Activated T-cell treated with anti-CD3 and anti-CD28 coated beads for 24 hours (primary cell): ENCODE data around the gene IL10RA.
"Not testable (repeated sequence)": the region's sequence is repeated elsewhere in the genome, so short reads cannot be mapped to it uniquely, and the experiment has no call there.

Experiments
- DNase-seq: peaks from one replicate; pipeline ENCODE4 v3.0.0-alpha.2; 2020; ENCODE audit warnings: low read depth

The IL10RA gene

DNA sequence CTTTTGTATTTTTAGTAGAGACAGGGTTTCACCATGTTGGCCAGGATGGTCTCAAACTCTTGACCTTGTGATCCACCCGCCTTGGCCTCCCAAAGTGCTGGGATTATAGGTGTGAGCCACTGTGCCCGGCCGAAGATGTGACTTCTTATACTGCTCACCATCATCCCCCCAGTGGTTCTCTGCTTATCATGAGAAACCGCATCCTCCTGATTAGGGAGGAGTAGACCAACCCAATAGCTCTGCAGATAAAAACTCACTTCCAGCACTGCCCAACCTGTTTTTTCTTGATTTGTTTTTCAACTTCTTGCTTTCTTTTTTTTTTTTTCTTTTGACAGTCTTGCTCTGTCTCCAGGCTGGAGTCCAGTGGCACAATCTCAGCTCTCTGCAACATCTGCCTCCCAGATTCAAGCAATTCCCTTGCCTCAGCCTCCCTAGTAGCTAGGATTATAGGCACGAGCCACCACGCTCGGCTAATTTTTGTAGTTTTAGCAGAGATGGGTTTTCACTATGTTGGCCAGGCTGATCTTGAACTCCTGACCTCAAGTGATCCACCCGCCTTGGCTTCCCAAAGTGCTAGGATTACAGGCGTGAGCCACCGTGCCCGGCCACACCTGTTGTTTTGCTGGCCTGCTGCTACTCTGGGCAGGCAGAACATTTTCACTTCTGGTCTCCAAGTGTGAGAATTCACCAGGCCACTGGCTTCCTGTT lies 21.5 kb downstream of the IL10RA start:
- not testable (repeated sequence) for DNase-seq

DNA sequence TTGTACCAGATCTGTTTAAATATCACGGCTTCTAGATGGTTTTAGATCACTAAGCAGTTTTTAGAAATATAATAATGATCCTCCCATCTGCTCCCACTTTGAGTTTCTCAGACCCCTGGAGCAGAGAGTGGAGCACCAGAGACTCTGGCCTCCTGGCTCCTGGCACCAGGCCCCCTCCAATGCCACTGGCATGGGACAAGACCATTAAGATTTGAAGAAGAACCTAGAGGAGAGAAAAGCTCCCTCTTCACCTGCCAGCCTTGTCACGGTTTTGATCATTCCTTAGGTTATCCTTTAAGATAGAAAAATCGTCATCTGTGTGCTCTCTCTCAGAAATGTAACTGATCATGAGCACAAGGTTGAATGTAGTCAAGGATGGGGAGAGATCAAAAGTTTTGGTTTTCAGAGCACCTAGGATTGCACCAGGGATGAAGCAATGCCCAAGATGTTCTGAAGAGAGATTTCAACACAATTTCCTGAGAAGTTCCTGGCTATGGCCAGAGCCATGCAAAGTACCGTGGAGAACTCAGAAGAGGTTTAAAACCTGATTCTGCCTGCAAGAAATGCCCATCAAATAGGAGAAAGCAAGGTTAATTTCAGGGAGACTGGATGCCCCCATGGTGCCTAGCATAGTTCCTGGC lies 22.2 kb downstream of the IL10RA start:
- no peak for DNase-seq

DNA sequence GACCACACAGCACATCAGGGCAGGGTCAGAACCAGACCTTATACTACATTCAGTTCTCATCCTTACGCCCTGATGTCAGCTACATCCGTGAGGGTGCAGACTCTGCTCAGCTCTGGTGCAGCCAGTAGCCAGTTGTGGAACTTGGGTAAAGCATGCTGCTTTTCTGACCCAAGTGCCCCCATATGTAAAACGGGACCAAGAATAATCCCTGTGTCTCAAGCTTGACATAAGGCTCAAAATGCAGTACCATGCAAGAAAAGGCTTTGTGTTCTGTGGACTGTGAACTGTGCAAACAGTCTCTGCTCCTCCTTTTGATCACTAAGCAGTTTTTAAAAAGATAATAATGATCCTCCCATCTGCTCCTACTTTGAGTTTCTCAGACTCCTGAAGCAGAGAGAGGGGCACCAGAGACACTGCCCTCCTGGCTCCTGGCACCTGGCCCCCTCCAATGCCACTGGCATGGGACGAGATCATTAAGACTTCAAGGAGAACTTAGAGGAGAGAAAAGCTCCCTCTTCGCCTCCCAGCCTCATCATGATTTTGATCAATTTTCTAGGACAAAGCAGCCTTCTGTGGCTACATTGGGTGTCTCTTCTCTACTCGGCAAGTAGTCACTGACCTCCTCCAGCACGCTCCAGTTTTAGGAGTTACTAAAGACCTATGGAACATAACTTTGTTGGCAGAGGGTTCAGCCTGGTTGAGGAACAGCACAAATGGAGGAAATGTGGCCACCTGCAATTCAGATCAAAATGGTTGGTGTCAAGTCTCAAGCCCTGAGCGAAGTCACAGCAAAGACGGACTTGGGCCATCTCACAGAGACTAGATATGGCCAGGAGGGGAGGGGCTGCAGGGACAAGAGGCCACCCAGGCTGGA lies 23.9 kb downstream of the IL10RA start:
- DNase-seq = no peak

DNA sequence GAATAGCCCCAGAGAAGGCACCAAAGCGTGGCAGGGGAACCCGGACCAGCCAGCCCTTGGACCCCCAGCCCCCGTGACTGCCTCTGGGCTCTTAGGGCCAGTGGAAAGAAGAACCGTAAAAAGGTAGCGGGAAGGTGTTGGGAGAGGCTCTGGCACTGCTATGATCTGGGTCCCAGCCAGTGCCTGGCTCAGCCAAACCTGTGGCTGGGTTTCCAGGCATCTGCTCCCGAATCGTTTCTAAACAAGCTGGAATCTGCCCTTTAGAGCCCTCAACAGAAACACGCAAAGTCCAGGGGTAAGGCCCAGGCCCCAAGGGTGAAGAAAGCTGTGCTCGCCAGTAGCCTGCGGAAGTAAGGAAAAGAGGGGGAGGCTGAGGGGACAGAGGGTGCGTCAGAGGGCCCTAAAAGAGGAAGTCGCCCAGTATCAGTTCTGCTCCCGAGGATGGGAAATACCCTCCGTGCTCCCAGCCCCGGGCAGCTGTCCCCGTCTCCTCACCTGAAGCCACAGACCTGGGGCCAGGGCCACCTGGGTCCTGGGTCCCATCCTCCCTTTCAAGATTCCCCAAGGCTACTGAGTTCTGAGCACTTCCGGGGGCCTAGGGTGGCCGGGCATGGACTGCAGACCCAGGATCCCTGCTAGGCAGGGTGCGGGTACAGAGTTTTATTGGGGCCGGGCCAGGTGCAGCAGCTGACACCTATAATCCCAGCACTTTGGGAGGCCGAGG lies 24.7 kb downstream of the IL10RA start:
- no peak for DNase-seq

DNA sequence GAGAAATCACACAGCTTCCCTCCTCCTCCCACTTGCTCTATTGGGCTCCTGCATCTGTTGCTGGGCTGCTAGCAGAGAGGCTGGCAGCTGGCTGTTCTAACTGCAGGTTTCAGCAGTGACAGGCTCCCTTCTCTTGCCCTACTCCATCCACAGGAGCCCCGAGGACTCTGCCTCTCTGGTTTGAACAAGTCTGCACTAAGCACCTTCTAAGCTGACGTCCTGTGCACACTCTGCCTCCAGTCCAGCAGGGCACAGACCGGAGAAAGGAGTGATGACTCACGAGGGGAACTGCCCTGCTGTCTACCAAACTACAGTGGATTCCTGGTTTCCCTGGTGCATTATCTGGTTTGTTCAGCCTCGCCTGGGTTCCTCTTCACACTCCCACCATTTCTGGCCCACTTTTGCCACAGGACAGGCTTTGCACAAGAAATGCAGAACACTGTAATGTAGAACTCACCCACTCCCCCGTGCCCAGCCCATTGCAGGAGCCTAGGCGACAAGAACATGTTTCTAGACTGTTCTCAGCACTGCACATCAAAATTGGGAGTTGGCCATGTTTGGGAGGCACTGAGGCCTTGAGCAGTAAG lies 26.0 kb downstream of the IL10RA start:
- no peak for DNase-seq

DNA sequence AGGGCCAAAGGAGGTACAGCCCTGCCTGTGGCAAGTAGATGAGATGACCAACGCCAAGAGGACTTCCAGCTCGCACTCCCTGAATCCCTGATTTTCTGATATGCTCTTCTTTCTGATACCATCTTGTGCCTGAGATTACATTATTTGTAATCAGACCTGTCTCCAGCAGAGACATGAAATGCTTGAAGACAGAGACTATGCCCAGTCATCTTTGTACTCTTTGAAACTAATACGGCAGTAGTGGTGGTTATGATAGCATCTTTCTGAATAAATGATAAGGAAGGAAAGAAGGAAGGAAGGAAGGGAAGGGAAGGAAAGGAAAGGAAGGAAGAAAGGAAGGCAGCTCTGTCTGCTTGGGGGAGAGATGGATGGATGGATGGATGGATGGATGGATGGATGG lies 27.8 kb downstream of the IL10RA start:
- DNase-seq = no peak

DNA sequence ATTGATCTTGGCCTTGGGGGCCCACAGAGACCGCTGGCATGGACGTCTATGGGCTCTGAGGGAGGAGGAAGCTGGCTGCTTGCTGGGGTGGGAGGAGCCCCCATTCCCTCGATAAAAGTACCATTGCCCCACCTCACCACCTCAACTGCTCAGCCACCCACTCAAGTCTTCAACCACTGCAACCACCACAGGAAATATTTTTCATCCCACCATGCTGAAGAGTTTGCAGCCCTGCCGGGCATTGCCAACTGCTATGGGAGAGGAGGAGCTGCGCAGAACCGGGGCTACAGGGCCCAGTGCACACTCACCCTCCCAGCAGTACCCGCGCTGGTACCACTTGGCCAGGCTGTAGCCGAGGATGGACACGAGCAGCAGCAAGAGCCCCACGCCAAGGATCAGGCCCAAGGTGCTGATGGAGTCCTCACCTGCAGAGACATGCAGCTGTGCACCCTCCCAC lies 29.2 kb downstream of the IL10RA start:
- no peak for DNase-seq

DNA sequence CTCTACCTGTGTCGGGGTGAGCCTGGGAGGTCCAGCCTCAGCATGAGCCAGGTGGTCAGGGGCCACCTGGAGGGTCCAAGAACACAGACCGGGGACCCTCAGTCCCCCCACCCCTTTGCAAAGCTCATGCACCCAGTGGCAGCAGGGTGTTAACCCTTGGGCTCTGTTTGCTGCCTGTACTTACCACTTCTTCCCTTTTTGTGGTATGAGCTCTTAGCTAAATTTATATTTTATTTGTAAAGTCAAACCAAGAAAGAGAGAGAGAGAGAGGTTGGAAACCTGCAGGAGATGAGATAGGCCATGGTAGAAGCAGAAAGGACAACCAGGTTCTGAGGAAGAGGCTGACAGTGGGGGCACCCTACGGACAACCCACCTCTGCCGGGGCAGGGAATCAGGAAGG lies 29.9 kb downstream of the IL10RA start:
- DNase-seq = no peak

DNA sequence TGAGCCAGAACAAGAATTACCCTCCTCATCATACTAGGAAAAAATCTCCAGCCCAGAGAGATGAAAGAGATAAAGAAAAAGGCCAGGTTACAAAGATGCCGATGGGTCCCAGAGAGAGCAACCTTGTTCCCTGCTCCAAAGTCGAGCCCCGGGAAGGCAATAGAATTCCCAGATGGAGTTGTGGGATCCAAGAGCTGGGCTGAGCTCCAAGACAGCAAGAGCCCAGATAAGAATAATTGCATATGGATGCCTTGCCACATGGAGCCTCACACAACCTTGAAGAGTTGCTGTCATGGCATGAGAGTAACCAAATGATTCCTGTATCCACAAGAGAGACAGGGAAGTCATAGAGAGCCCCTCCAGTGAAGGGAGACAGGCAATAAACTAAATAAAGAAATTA lies 30.9 kb downstream of the IL10RA start:
- no peak for DNase-seq

DNA sequence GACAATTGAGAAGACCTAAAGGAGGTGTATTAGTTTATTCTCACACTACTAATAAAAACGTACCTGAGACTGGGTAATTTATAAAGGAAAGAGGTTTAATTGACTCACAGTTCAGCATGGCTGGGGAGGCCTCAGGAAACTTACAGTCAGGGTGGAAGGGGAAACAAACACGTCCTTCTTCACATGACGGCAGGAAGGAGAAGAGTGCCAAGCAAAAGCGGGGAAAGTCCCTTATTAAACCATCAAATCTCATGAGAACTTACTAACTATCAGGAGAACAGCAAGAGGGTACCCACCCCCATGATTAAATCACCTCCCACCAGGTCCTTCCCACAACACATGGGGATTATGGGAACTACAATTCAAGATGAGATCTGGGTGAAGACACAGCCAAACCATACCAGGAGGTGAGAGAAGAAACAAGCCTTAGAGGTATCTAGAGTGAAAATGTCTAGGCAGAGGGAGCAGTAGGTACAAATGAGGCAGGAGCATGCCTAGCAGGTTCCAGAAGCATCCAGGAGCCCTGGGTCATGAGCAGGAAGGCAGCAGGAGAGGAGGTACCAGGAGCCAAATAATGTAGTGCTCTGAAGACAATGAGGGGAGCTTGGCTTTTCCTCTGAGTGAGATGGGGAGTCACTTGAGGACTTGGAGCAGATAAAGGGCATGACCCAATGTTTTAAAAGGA lies 31.6 kb downstream of the IL10RA start:
- DNase-seq = no peak

DNA sequence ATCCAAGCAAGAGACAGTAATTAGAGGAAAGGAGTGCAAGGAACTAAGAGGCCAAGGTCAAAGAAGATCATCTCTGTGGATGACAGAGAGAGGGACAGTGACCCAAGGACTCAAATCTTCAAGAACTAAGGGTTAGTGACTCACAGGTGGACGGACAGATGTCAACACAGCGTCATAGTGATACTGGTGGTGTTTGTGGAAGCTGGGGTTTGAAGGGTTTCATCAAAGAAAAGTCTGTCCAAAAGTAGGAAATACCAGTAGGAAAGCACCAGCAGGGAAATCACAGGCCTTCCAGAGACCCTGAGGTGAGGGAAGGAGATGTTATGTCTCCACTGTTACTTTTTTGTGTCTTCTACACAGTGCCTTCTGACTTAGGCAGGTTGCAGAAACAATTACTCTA lies 32.2 kb downstream of the IL10RA start:
- no peak for DNase-seq

DNA sequence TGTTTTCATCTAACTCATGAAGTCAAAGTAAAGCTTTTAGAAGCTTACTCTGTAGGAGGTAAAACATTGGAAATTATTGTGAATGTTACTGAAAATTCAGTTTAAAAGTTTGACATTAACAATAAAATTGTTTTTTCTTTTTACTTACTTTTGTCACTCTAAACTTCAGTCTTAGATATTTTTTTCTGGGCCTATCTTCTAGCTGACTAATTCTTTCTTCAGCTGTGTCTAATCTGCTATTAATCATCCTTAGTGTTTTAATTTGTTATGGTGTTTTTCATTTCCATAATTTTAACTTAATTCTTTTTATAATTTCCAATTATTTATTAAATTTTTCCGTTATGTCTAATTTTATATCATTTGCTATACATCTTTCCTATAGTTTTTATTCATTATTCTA lies 35.0 kb downstream of the IL10RA start:
- DNase-seq = no peak

DNA sequence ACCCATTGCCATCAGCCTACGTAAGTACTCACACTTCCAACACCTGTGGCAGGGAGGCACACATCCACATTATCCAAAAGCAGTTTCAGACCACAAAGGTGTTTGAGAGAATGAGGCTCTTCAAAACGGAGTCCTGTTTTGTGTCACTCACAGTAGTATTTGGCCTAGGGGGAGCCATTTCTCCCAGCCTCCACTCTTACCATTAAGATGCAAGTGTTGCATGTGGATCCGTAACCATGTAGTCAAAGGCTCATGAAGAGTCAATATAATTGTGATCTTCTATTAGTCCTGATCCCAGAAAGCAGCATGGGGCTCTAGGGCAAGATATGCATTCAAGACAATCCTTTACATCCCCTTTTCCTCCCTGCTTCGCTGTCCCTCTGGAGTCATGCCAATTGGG lies 41.5 kb downstream of the IL10RA start:
- DNase-seq = no peak

DNA sequence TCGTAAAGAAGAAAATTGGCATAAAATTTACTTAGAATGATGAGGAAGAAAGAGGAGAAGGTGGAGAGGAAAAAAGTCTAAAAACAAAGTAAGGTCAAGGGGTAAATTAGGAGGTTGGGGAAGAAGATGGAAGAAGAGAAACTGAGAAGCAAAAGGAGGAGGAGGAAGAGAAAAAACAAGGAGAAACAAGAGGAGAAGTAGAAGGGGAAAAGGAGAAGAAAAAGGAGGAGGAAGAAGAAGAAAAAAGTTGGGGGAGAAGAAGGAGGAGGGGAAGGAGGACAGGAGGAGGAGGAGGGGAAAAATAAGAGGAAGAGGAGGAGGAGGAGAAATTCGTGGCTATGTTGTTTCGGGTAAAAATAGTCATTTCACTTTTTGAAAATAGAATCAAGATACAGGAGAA lies 42.4 kb downstream of the IL10RA start:
- no peak for DNase-seq

DNA sequence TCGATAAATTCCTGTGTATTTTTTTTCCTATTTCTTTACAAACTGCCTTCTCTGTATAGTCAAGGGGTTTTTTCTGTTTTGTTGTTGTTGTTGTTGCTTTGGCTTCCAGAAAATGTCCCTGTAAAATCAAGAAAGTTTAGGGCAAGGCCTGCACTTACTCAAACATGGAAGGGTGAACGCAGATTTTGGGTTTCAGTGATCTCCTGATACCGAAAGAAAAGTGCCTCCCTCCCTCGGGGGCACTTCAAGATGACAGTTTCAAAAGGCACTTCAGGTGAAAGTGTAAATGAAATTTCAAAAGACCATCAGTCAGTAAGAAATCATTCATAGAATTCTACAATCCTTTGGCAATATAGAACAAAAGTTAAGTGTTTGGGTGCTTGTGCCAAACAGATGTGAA lies 47.2 kb downstream of the IL10RA start:
- DNase-seq = no peak

DNA sequence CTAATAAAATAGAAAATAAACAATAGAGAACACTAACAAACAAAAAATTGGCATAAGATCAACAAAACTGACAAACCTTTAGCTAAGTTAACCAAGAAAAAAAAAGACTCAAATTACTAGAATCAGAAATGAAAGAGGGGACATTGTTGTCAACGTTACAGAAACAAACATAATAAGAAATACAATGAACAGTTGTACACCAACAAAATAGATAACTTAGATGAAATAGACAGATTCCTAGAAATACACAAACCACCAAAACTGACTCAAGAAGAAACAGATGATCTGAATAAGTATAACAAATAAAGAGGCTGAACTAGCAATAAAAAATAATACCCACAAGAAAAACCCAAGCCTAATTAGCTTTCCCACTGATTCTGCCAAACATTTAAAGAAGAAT lies 55.9 kb downstream of the IL10RA start:
- DNase-seq = no peak

DNA sequence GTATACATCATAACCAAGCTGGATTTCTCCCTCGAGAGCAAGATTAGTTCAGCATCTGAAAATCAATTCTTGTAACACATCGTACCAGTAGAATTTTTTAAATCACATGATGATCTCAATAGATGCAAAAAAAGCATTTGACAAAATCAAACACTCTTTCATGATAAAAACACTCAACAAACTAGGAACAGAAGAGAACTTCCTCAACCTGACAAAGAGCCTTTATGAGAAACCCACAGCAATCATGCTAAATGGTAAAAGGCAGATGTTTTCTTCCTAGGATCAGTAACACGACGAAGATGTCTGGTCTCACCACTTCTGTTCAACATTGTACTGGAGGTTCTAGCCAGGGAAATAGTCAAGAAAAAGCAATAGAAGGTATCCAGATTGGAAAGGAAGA lies 56.6 kb downstream of the IL10RA start:
- DNase-seq = no peak

DNA sequence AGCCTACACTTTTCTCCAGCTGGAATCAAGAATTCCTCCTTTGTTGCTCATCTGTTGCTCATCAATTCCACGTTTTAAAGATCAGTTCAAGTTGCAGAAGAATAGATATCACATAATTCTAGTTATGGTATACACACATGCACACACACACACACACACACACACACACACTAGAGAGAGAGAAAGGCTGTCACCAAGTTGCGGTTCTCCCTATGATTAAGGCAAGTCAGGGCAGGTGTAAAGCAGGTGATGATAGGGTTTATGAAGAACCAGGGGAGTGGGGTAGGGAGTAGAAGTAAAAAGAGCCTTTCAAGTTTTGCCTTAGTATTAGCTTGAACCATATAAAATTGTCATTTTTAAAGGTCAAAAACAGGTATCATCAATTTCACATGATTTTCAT lies 59.0 kb downstream of the IL10RA start:
- DNase-seq = no peak

DNA sequence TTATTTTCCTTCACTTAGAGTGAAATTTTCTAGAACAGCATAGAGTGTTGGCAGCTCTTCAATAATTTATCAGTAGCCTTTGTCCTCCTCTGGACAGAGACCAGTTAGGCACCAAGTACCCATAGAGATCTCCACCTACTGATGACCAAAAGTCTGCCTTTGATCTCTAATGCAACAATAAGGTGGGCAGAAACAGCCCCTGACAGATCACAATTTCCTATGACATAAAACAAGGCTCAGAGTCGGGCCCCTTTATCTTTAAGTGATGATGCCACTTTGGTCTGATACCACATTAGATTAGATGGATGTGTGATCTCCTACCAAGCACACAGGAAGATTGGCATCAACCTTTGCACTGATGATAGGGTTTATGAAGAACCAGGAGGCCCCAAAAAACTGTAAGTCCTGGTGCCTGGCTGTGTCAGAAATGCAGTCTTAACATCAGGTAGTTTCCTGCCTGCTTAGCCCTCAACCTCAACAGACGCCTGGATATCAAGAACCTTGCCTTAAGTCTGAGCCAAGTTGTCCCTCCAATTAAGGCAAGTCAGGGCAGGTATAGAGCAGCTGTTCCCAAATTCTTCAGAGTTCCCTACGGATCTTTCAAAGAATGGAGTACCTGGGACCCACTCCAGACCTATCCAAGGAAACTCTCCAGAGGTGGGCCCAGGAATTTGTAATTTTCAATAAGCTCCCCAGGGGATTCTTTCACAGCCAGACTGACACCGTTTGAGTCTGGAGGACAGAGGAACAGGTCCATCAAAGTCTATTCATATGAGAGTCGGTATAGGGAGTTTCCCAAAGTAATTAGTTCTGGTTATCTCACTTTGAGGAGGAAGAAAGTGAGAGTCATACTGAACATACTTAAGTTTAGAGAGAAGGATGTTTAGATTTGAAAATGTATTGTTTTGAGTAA lies 60.1 kb downstream of the IL10RA start:
- peak; percentile 17 for DNase-seq

DNA sequence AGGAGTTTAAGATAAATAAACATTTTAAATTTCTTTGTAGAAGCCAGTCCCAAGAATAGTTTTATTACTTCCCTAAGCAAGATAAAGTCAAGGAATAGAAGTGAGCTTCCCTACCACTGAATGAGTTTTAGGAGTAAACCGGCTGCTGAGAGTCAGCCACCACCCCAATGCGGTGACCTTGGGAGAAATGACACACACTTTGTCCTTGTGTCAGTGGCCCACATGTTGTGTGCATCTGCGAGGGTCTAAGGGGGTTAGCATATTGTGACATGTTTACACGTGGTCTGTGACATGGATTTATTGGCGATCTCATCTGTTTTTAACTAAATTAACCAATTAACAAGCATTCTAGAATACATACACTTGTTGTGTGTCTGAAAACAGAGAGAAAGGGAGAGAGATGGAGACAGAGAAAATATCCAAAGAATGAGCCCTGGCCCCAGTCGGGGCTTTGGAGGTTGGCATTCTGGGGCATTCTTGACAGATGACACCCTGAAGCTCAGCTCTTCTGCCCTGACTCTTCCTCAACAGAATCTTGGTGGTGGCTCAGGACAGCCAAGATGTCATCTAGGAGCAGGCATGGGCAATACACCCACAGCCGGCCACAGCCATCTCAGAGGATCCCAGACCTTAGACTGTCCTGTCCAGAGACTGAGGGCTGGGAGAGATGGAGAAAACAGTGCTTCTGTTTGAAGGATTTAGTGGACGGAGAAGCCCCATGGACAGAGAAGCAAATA lies 60.9 kb downstream of the IL10RA start:
- DNase-seq = no peak
